HFFc6 (cell line): ENCODE results near the gene SLC52A3. TPM values are rescaled to one million over a fixed set of nuclear protein-coding genes. Genes with fewer than 3 reads are reported as not detected.

Source experiments
- DNase-seq: peaks from one replicate; pipeline ENCODE4 v3.0.0-alpha.2; 2018
- H3K27ac Mint-ChIP-seq: 2 replicates; pipeline ENCODE4 v1.8.0; 2020; ENCODE audit warnings: mild to moderate bottlenecking, mixed read lengths
- H3K27me3 Mint-ChIP-seq: 2 replicates; pipeline ENCODE4 v1.8.0; 2021; ENCODE audit warnings: mild to moderate bottlenecking, moderate library complexity, mixed read lengths; ENCODE audit not compliant: insufficient read depth
- H3K36me3 Mint-ChIP-seq: 2 replicates; pipeline ENCODE4 v1.8.0; 2021; ENCODE audit warnings: low read depth, mixed read lengths
- H3K4me1 Mint-ChIP-seq: 2 replicates; pipeline ENCODE4 v1.8.0; 2020; ENCODE audit warnings: low read depth, mixed read lengths
- H3K4me3 Mint-ChIP-seq: 2 replicates; pipeline ENCODE4 v1.8.0; 2020; ENCODE audit warnings: mild to moderate bottlenecking, moderate library complexity, mixed read lengths
- H3K9me3 Mint-ChIP-seq: 2 replicates; pipeline ENCODE4 v1.8.0; 2020; ENCODE audit warnings: mild to moderate bottlenecking, mixed read lengths
- CTCF ChIP-seq: fragments of 200-600 bp; sonication (generic); IDR thresholded peaks from 2 replicates; pipeline ENCODE4 v1.5.0; 2021; ENCODE audit warnings: antibody characterized with exemption, mild to moderate bottlenecking
- total RNA-seq, 6 experiments: library from RNA; stranded (reverse); fragmentation: NEBNext Ultra II Directional; extraction: Animal tissue kit (Norgen Biotek cat#: 25700); gene quantifications; 2 replicates in 1 of 6; 3 replicates in 5 of 6; pipeline ENCODE4 v1.2.3, GENCODE V29; 2021

SLC52A3 gene
- total RNA-seq, 6 experiments from 2014 or later: 0.05 to 0.07 TPM; not detected in 4

- no peak overlapping the region for H3K27ac Mint-ChIP-seq
- H3K36me3 Mint-ChIP-seq: no peaks in the 10 kb centered on the region
- no peak for TF ChIP-seq CTCF
- H3K9me3 Mint-ChIP-seq: no peaks in the 10 kb centered on the region; the same call in 1 of the 2 replicates
- H3K27me3 Mint-ChIP-seq: peaks cover 47% of the 10 kb centered on the region
- no peaks in the 10 kb centered on the region for H3K4me1 Mint-ChIP-seq
- DNase-seq: no peak
- H3K4me3 Mint-ChIP-seq: no peak overlapping the region
Measured at GRCh38 chr20:719816-720215, 48.5 kb downstream of the SLC52A3 start.

GRCh38 chr20:719068-719467 lies 49.2 kb downstream of the SLC52A3 start:
- Mint-ChIP-seq H3K27me3 (peaks cover 46% of the 10 kb centered on the region), H3K27ac (no peak overlapping the region), H3K36me3 (no peaks in the 10 kb centered on the region), H3K4me1 (no peaks in the 10 kb centered on the region), H3K4me3 (no peak overlapping the region), H3K9me3 (no peaks in the 10 kb centered on the region; the same call in 1 of the 2 replicates)
- DNase-seq: no peak
- no peak for TF ChIP-seq CTCF

GRCh38 chr20:717832-718231 lies 50.5 kb downstream of the SLC52A3 start:
- H3K4me3 Mint-ChIP-seq: no peak overlapping the region
- H3K27me3 Mint-ChIP-seq: peaks cover 40% of the 10 kb centered on the region
- no peaks in the 10 kb centered on the region for H3K4me1 Mint-ChIP-seq
- H3K9me3 Mint-ChIP-seq: peaks cover 6% of the 10 kb centered on the region; the same call in 1 of the 2 replicates
- no peak for TF ChIP-seq CTCF
- no peaks in the 10 kb centered on the region for H3K36me3 Mint-ChIP-seq
- DNase-seq: no peak
- no peak overlapping the region for H3K27ac Mint-ChIP-seq

GRCh38 chr20:717271-717670 lies 51.0 kb downstream of the SLC52A3 start:
- H3K4me3 Mint-ChIP-seq: no peak overlapping the region
- H3K4me1 Mint-ChIP-seq: no peaks in the 10 kb centered on the region
- peaks cover 35% of the 10 kb centered on the region for H3K27me3 Mint-ChIP-seq
- H3K36me3 Mint-ChIP-seq: no peaks in the 10 kb centered on the region
- TF ChIP-seq CTCF: no peak
- H3K27ac Mint-ChIP-seq: no peak overlapping the region
- no peak for DNase-seq
- H3K9me3 Mint-ChIP-seq: peaks cover 6% of the 10 kb centered on the region; the same call in 1 of the 2 replicates

- no peak for DNase-seq
- peaks cover 24% of the 10 kb centered on the region for H3K27me3 Mint-ChIP-seq
- H3K27ac Mint-ChIP-seq: no peak overlapping the region
- H3K36me3 Mint-ChIP-seq: no peaks in the 10 kb centered on the region
- H3K9me3 Mint-ChIP-seq: peaks cover 6% of the 10 kb centered on the region; the same call in 1 of the 2 replicates
- H3K4me3 Mint-ChIP-seq: no peak overlapping the region
- H3K4me1 Mint-ChIP-seq: no peaks in the 10 kb centered on the region
- no peak for TF ChIP-seq CTCF
Measured at GRCh38 chr20:714453-714852, 53.8 kb downstream of the SLC52A3 start.

GRCh38 chr20:711576-711975 lies 56.7 kb downstream of the SLC52A3 start:
- Mint-ChIP-seq H3K9me3 (peaks cover 6% of the 10 kb centered on the region; the same call in 1 of the 2 replicates), H3K4me3 (no peak overlapping the region), H3K27me3 (peaks cover 15% of the 10 kb centered on the region), H3K36me3 (no peaks in the 10 kb centered on the region), H3K27ac (no peak overlapping the region), H3K4me1 (no peaks in the 10 kb centered on the region)
- no peak for DNase-seq
- no peak for TF ChIP-seq CTCF
